DMS153 (cell line): ENCODE data around the gene C19orf47.
"Not testable (repeated sequence)": the region's sequence is repeated elsewhere in the genome, so short reads cannot be mapped to it uniquely, and the experiment has no call there.

Experiments used
- DNase-seq: peaks from one replicate; lab custom pipeline; 2025; lab: John Stamatoyannopoulos, UW

C19orf47 gene

DNA sequence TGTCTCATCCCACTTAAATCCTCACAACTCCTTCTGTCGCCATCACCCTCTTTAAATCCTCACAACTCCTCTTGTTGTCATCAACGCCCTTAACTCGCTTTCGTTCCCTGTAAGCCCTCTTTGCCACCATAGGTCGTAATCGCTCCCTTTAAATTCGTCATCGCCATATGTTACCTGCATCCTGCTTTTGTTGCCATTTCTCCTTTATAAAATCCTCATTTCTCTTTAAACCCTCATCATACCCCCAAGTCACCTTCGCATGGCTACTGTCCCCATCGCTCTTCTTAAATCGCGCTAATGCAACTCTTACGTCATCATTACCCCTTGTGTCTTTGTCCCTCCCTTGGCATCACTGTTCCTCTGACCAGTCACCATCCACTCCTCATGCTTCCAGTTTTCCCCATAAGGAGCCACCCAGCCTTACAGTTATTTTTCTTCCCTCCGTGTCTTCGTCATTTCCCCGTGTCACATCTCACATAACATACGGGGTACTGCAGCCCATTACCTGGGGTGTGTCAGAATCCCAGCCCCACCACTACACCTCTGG, 837 bp upstream of the C19orf47 start:
- no peak for DNase-seq

- DNase-seq = no peak
Observed at GRCh38 chr19:40344422-40344821, 3.8 kb downstream of the C19orf47 start.

- no peak for DNase-seq
Observed at GRCh38 chr19:40342644-40343311, 5.4 kb downstream of the C19orf47 start.

- DNase-seq = no peak
Observed at GRCh38 chr19:40341601-40342482, 6.4 kb downstream of the C19orf47 start.

DNA sequence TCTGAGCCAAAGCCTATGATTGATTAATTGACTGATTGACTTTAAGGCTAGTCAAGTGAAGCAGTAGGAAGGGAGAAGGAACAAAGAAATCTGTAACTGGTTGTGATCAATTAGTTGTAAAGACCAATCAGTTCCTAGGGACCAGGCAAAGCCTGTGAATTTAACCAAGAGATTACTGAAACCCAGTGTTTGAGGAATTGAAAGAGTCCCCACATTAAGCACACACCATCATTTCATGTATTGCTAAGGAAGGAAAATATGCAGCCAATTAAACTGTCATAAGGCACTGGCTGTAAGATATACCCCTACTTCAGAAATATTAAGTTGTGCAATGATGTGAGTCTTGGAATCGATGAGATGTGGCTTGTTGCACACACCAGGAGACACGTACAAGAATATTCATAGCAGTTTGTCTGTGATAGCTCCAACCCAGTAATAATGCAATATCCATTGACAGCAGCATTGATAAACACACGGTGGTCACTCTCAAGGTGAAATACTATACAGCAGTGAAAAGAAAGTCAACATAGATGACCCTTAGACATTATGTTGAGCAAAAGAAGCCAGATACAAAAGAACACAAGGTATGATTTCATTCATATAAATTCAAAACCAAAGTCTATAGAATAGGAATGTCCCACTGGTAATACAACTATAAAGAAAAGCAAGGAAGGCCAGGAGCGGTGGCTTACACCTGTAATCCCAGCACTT, 9.0 kb downstream of the C19orf47 start:
- DNase-seq = no peak

- no peak for DNase-seq
Observed at GRCh38 chr19:40337594-40337993, 10.6 kb downstream of the C19orf47 start.

- no peak for DNase-seq
Observed at GRCh38 chr19:40337107-40337506, 11.1 kb downstream of the C19orf47 start.

DNA sequence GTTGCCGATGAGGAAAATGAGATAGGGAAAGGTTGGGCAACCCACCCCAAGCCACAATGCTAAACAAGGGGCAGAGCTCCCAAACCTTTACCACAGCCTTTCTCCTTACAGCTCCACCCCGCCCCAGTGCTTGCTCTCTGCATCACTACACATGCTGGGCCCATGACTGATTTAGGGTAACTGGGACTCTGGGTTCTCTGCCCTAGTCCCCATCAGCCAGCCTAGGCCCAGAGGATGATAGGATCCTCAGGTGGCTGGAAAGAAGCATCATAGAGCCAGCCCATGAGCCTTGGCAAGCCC, 11.6 kb downstream of the C19orf47 start:
- DNase-seq = no peak

DNA sequence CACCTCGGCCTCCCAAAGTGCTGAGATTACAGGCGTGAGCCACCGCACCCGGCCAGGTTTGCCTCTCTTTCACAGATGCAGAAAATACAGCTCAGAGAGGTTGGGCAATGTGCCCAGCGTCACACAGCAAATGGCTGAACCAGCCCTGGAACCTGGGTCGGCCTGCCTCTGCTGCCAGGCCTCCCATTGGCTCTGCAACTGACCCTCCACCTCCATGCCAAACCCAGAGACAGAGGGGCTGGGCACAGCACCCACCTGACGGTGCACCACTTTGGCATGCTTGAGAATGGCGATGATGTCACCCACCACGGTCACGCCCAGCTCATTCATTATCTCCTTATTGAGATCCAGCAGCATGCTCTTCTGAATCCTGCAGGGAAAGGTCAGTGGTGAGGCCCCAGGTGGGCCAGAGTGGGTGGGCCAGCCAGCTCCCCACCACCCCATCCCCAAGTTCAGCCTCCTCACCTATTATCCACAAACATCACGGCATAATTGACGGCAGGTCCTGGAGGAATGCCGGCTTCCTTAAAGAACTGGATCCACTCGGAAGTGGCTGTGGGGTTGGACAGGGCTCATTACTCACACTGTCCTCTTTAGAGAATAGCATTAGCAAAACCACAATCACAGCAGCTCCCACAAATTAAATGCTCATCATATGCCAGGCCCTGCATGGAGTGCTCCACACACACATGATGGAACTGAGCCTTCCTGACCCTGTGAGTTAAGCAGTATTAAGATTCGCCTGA, 12.2 kb downstream of the C19orf47 start:
- DNase-seq = no peak

GRCh38 chr19:40335101-40335500, 13.1 kb downstream of the C19orf47 start:
- no peak for DNase-seq

GRCh38 chr19:40333083-40333482, 15.1 kb downstream of the C19orf47 start:
- not testable (repeated sequence) for DNase-seq

- no peak for DNase-seq
Observed at GRCh38 chr19:40332669-40333068, 15.5 kb downstream of the C19orf47 start.

DNA sequence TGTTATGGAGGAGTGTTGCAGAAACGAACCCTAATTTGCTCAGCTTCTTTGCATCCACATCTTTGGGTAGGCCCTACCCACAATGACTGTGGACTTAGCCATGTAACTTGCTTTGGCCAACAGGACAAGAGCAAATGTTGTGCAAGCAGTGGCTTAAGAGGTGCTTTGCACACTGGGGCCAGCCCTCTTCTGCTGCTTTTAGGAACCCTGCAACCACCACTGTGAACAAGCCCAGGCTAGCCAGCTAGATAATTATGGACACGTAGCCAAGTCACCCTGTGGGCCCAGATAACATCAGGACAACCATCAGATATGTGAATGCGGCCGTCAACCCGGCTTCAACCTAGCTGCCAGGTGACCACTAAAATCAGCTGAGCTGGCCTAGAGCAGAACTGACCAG, 17.1 kb downstream of the C19orf47 start:
- DNase-seq = no peak

DNA sequence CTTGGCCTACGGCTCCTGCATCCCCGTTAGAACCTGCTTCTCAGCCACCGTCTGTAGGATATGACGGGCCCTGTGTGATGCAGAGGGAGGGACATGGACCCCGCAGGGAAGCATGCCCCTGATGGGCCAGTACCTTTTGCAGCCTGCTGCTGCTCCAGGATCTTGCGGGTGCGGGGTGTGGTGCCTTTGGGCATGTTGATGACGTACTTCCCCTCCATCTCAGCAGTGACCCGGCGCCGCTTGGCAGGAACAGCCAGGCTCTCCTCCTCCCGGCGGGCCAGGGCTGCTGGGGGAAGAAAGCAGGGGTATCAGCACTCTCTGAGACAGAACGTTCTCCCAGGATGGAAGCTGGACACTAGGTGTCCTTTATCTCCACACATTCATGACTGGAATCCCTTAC, 22.0 kb downstream of the C19orf47 start:
- no peak for DNase-seq

DNA sequence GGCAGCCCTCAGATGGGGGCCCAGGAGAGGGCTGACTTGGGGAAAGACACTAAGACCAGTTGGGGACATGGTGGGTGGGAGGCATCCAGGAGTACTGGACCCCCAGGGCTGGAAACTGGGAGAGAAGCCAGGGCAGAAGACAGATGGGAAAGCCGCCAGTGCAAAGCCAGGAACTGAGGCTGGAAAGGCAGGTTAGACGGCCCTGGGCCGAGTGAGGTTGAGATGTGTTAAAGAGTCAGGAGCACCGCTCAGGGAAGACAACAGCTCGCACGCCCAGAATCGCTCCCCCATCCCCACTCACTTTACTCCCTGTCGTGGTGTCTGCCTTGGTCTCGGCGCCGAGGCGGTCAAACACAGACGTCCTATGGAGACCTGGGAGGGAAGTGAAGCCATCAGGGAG, 24.5 kb downstream of the C19orf47 start:
- no peak for DNase-seq

- DNase-seq = no peak
Observed at GRCh38 chr19:40322951-40323615, 25.1 kb downstream of the C19orf47 start.

DNA sequence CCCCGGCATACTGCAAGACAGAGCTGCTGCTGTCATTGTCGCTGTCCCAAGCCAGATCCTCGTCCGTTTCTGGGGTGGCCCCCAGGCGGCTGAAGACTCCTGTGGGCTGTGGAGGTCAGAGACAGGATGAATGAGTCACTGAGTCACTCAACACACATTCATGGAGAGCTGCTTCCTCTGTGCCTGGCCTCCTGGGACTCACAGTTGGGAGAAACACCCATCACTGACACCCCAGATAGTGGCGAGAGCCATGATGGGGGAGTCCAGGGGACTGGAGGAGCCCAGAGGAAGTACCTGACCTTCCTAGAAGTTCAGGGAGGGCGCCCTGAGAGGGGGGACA, 26.0 kb downstream of the C19orf47 start:
- no peak for DNase-seq

DNA sequence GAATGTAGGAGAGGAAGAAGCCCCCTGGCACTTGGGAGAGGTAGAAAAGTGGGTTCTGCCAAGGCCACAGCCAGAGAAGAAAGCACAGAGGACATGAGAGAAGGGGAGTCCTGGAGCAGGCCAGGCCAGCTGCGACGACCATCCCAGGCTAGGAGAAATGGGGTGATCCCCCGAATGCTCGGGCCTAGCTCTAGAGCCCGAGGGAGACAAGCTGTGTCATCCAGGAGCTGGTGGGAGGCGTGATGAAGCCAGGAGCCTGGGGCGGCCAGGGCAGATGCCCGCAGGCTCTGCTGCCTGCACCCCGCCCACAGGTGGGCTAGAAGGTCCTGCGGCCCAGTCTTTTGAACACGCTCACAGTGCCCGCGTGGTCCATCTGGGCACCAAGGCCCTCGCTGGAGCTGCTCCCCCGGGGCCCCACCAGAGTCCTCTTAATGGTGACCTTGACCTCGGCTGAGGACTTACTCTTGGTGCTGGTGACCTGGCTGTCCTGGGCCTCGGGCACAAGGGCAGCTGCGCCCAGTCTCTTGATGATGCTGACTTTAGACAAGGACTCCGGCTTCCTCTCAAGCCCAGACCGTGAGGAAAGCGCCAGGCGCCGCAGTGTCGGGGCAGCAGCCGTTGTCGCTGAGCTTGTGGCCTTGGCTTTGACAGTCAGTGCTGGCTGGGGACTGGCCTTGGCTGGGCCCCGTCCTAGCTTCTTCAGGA, 26.5 kb downstream of the C19orf47 start:
- DNase-seq = no peak

DNA sequence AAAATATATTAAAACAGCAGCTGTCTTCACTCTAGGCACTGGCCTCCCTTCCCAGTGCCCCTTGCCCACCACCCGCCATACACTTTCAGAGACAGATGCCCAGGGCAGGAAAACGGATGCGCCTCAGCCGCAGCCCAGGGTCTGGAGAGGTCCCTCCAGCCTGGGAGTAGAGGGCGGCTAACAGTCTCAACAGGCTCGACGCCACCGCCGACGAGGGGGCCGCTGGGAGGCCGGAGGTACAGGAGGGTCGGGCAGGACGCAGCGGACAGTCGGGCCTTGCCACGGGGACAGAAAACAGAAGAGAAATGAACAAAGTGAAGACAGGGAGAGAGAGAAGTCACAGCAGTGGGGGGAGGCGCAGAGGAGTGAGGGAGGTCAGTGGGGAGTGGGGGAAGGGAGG, 27.1 kb downstream of the C19orf47 start:
- no peak for DNase-seq

DNA sequence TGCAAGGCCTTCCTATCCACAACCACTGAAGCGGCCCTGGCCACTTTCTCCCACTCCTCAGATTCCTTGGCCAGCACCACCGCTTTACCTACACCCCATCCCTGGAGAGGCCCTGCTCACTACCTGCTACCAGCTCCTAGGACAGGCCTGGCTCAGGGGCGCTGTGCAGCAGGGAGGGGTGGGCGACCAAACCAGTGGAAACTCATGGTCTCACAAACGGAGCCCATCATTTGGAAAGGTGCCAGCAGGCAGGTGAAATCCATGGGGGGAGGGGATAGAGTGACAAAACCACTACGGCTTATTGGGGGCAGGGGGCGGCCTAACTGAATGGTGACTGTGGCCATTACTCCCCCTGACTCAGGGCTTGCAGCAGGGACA, 27.6 kb downstream of the C19orf47 start:
- DNase-seq = no peak

GRCh38 chr19:40317338-40317737, 30.9 kb downstream of the C19orf47 start:
- DNase-seq = no peak
